Measurements from ENCODE around the gene RCSD1.

Gene RCSD1

DNA sequence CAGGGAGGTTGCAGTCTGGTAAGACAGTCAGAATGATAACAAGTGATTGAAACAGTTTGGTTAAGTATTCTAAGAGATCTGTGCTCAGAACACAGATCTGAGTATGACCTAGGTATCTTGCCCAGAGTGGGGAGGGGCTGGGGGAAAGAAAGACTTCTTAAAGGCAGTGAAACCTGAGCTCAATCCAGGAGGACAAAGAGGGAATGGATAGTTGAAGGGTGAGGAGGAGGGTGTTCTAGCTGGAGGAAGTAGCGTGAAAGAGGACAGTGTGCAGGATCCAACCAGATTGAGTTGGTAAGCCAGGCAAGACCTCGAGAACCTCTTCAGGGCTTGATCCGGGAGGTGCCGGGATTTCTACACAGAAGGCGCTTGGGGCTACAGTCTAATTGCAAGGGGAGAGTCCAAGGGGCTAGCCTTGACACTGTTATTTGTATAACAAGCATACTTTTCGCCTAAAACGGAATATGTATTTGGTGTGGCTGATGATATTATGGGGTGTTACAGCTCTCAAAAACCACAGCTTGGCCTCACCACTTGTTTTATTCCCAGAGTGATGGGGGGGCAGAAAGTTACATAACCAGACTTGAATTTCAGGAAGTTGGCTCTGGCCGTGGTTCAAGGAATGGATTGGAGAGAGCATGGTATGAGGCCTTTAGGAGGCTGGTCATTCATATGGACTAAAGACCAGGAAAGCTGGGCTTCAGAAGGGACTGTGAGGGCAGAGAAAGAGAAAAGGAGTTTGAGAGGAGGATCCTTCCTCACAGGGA, 19.1 kb downstream of the RCSD1 start:
- Histone ChIP-seq H3K4me2 (no peak overlapping the region), H3K79me2 (ENCODE audit: insufficient read depth, low read depth) (peaks cover 54% of the 10 kb centered on the region), H3K9ac (no peak overlapping the region), H3K27ac (no peak overlapping the region), H3K27me3 (ENCODE audit: insufficient read depth, low read depth) (no peaks in the 10 kb centered on the region), H3K4me1 (ENCODE audit: low read depth, poor library complexity, severe bottlenecking) (peaks cover 33% of the 10 kb centered on the region), H2AFZ (ENCODE audit: low read depth) (no peak overlapping the region), H3K36me3 (ENCODE audit: insufficient read depth) (no peaks in the 10 kb centered on the region), H4K20me1 (ENCODE audit: insufficient read depth) (peaks cover 8% of the 10 kb centered on the region; the same call in 1 of the 2 replicates), H3K4me3 (IDR thresholded peaks at IDR 0.05; ENCODE audit: insufficient read depth, low read depth, low read length) (no peak overlapping the region)
- TF ChIP-seq, protein P1, sequence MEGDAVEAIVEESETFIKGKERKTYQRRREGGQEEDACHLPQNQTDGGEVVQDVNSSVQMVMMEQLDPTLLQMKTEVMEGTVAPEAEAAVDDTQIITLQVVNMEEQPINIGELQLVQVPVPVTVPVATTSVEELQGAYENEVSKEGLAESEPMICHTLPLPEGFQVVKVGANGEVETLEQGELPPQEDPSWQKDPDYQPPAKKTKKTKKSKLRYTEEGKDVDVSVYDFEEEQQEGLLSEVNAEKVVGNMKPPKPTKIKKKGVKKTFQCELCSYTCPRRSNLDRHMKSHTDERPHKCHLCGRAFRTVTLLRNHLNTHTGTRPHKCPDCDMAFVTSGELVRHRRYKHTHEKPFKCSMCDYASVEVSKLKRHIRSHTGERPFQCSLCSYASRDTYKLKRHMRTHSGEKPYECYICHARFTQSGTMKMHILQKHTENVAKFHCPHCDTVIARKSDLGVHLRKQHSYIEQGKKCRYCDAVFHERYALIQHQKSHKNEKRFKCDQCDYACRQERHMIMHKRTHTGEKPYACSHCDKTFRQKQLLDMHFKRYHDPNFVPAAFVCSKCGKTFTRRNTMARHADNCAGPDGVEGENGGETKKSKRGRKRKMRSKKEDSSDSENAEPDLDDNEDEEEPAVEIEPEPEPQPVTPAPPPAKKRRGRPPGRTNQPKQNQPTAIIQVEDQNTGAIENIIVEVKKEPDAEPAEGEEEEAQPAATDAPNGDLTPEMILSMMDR (conservative IDR thresholded peaks at IDR 0.05; ENCODE audit: low read depth, low read length): no peak

DNA sequence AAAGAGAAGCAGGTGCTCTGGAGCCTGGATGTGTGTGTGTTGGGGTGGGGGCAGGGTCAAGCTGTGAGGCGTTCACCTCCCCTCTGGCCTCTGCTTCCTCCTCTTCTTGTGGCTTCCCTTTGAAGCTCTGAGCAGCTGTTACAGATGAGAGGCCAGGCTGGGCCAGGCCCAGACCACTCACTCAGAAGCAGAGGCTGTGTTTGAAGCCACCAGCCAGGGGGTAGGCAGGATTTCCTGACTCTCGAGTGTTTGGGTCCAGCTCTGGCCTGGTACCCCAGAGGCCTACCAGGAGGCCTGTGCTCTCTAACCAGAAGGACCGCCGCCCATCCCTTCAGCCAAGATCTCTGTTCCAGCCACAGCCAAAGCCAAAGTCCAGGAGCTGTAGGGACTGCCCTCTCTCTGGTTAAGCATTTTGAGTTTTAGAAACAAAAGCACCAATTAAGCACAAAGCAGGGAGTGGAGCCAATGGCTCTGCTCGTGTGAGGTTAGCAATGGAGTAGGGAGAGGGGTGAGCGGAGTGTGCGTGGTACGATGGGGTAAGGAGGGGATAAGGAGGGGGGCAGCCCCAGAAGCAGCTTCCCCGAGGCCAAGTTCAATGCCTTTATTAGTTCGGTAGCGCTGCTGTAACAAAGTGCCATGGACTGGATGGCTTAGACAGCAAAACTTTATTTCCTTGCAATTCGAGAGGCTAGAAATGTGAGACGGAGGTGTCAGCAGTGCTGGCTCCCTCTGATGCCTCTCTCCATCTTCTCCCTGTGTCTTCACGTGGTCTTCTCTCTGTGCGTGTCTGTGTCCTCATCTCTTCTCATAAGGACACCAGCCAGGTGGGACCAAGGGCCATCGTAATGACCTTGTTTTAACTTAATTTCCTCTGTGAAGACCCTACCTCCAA, 20.5 kb downstream of the RCSD1 start:
- Histone ChIP-seq H3K4me2 (no peak overlapping the region), H3K4me1 (ENCODE audit: low read depth, poor library complexity, severe bottlenecking) (peaks cover 26% of the 10 kb centered on the region), H3K27ac (no peak overlapping the region), H3K79me2 (ENCODE audit: insufficient read depth, low read depth) (peaks cover 55% of the 10 kb centered on the region), H3K9ac (no peak overlapping the region), H3K4me3 (IDR thresholded peaks at IDR 0.05; ENCODE audit: insufficient read depth, low read depth, low read length) (no peak overlapping the region), H3K27me3 (ENCODE audit: insufficient read depth, low read depth) (no peaks in the 10 kb centered on the region), H3K36me3 (ENCODE audit: insufficient read depth) (no peaks in the 10 kb centered on the region), H2AFZ (ENCODE audit: low read depth) (no peak overlapping the region), H4K20me1 (ENCODE audit: insufficient read depth) (peaks cover 8% of the 10 kb centered on the region; the same call in 1 of the 2 replicates)
- TF ChIP-seq, protein P1 (conservative IDR thresholded peaks at IDR 0.05; ENCODE audit: low read depth, low read length): no peak

DNA sequence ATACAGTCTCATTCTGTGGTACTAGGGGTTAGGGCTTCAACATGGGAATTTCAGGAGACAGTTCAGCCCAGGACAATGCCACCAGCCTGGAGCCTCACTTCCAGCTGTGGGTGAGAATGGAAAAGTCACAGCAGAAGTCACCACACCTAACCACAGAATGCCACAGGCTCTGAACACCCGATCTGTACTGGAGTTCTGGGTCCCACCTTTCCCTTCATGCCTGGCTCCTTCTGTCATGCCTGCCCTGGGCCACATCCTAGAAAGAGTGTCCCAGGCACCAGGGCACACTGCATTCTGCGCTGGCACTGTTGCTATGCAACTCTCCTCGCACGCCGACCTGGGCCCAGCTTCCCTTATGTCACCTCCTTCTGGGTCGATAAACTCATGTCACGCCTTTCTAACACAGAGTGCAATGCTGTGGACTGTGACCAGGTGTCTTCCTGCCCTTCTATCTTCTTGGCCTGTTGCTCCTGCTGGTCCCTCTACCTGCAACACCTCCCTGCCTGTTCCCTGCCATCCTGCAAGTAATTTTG, 21.2 kb downstream of the RCSD1 start:
- H3K79me2 ChIP-seq (ENCODE audit: insufficient read depth, low read depth): peaks cover 56% of the 10 kb centered on the region
- no peak overlapping the region for H3K9ac ChIP-seq
- H3K4me2 ChIP-seq: no peak overlapping the region
- H3K27me3 ChIP-seq (ENCODE audit: insufficient read depth, low read depth): no peaks in the 10 kb centered on the region
- TF ChIP-seq, protein P1 (conservative IDR thresholded peaks at IDR 0.05; ENCODE audit: low read depth, low read length): no peak
- H3K36me3 ChIP-seq (ENCODE audit: insufficient read depth): no peaks in the 10 kb centered on the region
- no peak overlapping the region for H2AFZ ChIP-seq (ENCODE audit: low read depth)
- H3K27ac ChIP-seq: no peak overlapping the region
- H3K4me3 ChIP-seq (IDR thresholded peaks at IDR 0.05; ENCODE audit: insufficient read depth, low read depth, low read length): no peak overlapping the region
- H3K4me1 ChIP-seq (ENCODE audit: low read depth, poor library complexity, severe bottlenecking): peaks cover 25% of the 10 kb centered on the region
- peaks cover 8% of the 10 kb centered on the region; the same call in 1 of the 2 replicates for H4K20me1 ChIP-seq (ENCODE audit: insufficient read depth)

DNA sequence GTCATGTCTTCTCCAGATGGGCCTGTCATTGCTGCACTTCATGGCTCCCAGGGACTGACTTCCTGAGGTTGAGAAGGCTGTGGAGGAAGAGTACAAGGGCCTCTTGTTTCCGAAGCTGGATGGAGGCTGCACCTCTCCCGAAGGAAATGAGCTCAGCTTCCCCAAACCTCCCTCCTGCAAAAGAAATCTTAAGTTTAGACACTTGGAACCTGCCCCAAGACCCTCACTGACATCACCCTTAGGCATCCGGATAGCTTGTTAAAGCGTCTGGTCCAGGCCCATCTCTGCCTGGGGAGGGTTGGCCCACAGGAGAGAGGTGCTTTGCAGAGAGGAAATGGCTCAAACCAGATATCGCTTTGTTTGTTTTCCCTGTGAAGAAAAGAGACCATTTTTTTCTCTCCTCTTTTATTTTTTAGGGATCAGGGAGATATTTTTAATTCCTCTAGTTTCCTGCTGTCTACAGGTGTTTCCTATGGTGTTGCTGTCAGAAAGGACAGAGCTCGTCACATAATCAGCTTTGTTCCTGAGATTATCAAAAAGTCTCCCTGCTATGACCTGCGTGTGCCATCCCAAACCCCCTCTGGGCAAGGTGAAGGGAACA, 25.0 kb downstream of the RCSD1 start:
- Histone ChIP-seq H4K20me1 (ENCODE audit: insufficient read depth) (no peaks in the 10 kb centered on the region; the same call in 1 of the 2 replicates), H3K4me3 (IDR thresholded peaks at IDR 0.05; ENCODE audit: insufficient read depth, low read depth, low read length) (no peak overlapping the region), H3K4me2 (no peak overlapping the region), H3K79me2 (ENCODE audit: insufficient read depth, low read depth) (peaks cover 79% of the 10 kb centered on the region), H3K27me3 (ENCODE audit: insufficient read depth, low read depth) (no peaks in the 10 kb centered on the region), H2AFZ (ENCODE audit: low read depth) (no peak overlapping the region), H3K36me3 (ENCODE audit: insufficient read depth) (no peaks in the 10 kb centered on the region), H3K27ac (no peak overlapping the region), H3K9ac (no peak overlapping the region), H3K4me1 (ENCODE audit: low read depth, poor library complexity, severe bottlenecking) (no peaks in the 10 kb centered on the region)
- TF ChIP-seq, protein P1 (conservative IDR thresholded peaks at IDR 0.05; ENCODE audit: low read depth, low read length): no peak
